HT1080 (cell line): Measurements from ENCODE around the gene EEFSEC. TPM values are rescaled to one million over a fixed set of nuclear protein-coding genes. Genes with fewer than 3 reads are reported as not detected.

Experiments
- small RNA-seq: library from RNA; depleted of rRNA; stranded (forward); fragments of <200 nt; gene quantifications from one replicate; pipeline ENCODE3, GENCODE V24; 2014
- total RNA-seq: library from RNA; depleted of rRNA; stranded (reverse); fragments of >200 nt; shearing (Covaris generic); gene quantifications from 2 replicates; pipeline ENCODE4 v1.2.3, GENCODE V29; 2014; rRNA removed

The EEFSEC gene
- total RNA-seq, 1 experiment from 2014 or later, result 12.3 TPM

Small RNA genes lying within 50 kb of the gene (small RNA-seq; reads per million reads assigned to genes)
- not detected for gene RNU6-823P

Other genes with a start within 250 kb of the EEFSEC start
- gene KBTBD12, start 238.2 kb upstream of the EEFSEC start, total RNA-seq, result not detected in 2 replicates
- 424 and 493 TPM in 2 replicates for gene SEC61A1, start 101.0 kb upstream of the EEFSEC start, total RNA-seq
- 281 and 282 TPM in 2 replicates for gene RUVBL1, start 29.7 kb upstream of the EEFSEC start, total RNA-seq